SK-N-SH (cell line): ENCODE results near the gene KIFAP3. TPM values are rescaled to one million over a fixed set of nuclear protein-coding genes. Genes with fewer than 3 reads are reported as not detected.
"Not testable (repeated sequence)": the region's sequence is repeated elsewhere in the genome, so short reads cannot be mapped to it uniquely, and the experiment has no call there.

Experiments
- CTCF ChIA-PET: fragments of 300-600, 350-600 bp; formaldehyde crosslinking; extraction: SDS; loops from one replicate; lab custom pipeline; 2021; lab: Yijun Ruan, JAX
- POLR2A ChIA-PET: fragments of 350-600 bp; sonication (Branson Sonifier 250); formaldehyde crosslinking; extraction: SDS; loops from one replicate; lab custom pipeline; 2020; ENCODE audit warnings: antibody characterized with exemption, inconsistent platforms; lab: Yijun Ruan, JAX
- DNase-seq: peaks from one replicate; pipeline ENCODE4 v3.0.0; 2012
- H2AFZ ChIP-seq: fragments of 200-600 bp; sonication (generic); 2 replicates; pipeline ENCODE4 v1.8.1; 2016; ENCODE audit warnings: antibody characterized with exemption, mild to moderate bottlenecking, low read depth
- H3F3A ChIP-seq: fragments of 200-600 bp; sonication (generic); replicated peaks from 2 replicates; pipeline ENCODE3; 2016; ENCODE audit warnings: antibody characterized with exemption, mild to moderate bottlenecking; ENCODE audit not compliant: insufficient read depth
- H3K27ac ChIP-seq, 2 experiments: fragments of 200-500 bp in 1 of 2; fragments of 200-600 bp in 1 of 2; sonication (Bioruptor generic) in 1 of 2; sonication (generic), shearing (Covaris generic) in 1 of 2; 2 replicates each; pipeline versions ENCODE4 v1.5.1 to v1.6.1; 2014 to 2016; ENCODE audit warnings: low read depth in 2 of 2, inconsistent platforms in 1 of 2, low read length in 1 of 2, mild to moderate bottlenecking in 1 of 2, mixed read lengths in 1 of 2
- H3K27me3 ChIP-seq: fragments of 200-600 bp; sonication (generic), shearing (Covaris generic); 2 replicates; pipeline ENCODE4 v1.6.1; 2016; ENCODE audit warnings: mixed run types; ENCODE audit not compliant: insufficient read depth
- H3K36me3 ChIP-seq, 2 experiments: fragments of 200-500 bp in 1 of 2; fragments of 200-600 bp in 1 of 2; sonication (Bioruptor generic) in 1 of 2; sonication (generic) in 1 of 2; replicated peaks in 1 of 2; 2 replicates each; pipeline versions ENCODE3 to v1.5.1; 2014 to 2016; ENCODE audit warnings: low read length in 1 of 2, mild to moderate bottlenecking in 1 of 2; ENCODE audit not compliant: insufficient read depth in 2 of 2, control insufficient read depth in 1 of 2
- H3K4me1 ChIP-seq, 2 experiments: fragments of 200-500 bp in 1 of 2; fragments of 200-600 bp in 1 of 2; sonication (Bioruptor generic) in 1 of 2; sonication (generic), shearing (Covaris generic) in 1 of 2; 2 replicates each; pipeline versions ENCODE4 v1.5.1 to v1.6.1; 2014 to 2016; ENCODE audit warnings: low read depth in 1 of 2, low read length in 1 of 2, mixed run types in 1 of 2; ENCODE audit not compliant: insufficient read depth in 2 of 2, control insufficient read depth in 1 of 2
- H3K4me2 ChIP-seq: fragments of 200-600 bp; sonication (generic), shearing (Covaris generic); 2 replicates; pipeline ENCODE4 v1.6.1; 2017; ENCODE audit warnings: mixed run types
- H3K4me3 ChIP-seq, 2 experiments: fragments of 200-500 bp in 1 of 2; fragments of 200-600 bp in 1 of 2; sonication (Bioruptor generic) in 1 of 2; sonication (generic), shearing (Covaris generic) in 1 of 2; 2 replicates each; pipeline versions ENCODE4 v1.5.1 to v1.8.1; 2014 to 2016; ENCODE audit warnings: low read depth in 2 of 2, inconsistent platforms in 1 of 2, low read length in 1 of 2, mild to moderate bottlenecking in 1 of 2, mixed read lengths in 1 of 2, moderate library complexity in 1 of 2
- H3K79me2 ChIP-seq: fragments of 200-600 bp; sonication (generic); 2 replicates; pipeline ENCODE4 v1.8.1; 2017; ENCODE audit warnings: mild to moderate bottlenecking; ENCODE audit not compliant: insufficient read depth
- H3K9ac ChIP-seq: fragments of 200-600 bp; sonication (generic); 2 replicates; pipeline ENCODE4 v1.6.1; 2017; ENCODE audit warnings: mixed run types
- H3K9me2 ChIP-seq: fragments of 200-600 bp; sonication (generic); 2 replicates; pipeline ENCODE4 v1.6.1; 2017; ENCODE audit warnings: mixed run types
- H3K9me3 ChIP-seq: fragments of 200-600 bp; sonication (generic); 2 replicates; pipeline ENCODE4 v1.6.1; 2017; ENCODE audit warnings: mixed run types, mild to moderate bottlenecking, moderate library complexity
- H4K20me1 ChIP-seq: fragments of 200-600 bp; sonication (generic); 2 replicates; pipeline ENCODE4 v1.6.1; 2017; ENCODE audit warnings: mild to moderate bottlenecking, mixed run types; ENCODE audit not compliant: insufficient read depth
- EP300 ChIP-seq, 2 experiments: IDR thresholded peaks; 2 replicates each; pipeline versions ENCODE4 v1.4.0 to v1.6.1; 2012; ENCODE audit warnings: borderline replicate concordance in 1 of 2, low read depth in 1 of 2, low read length in 1 of 2
- EZH2phosphoT487 ChIP-seq: fragments of 200-600 bp; sonication (generic); IDR thresholded peaks from 2 replicates; pipeline ENCODE4 v1.6.1; 2017; ENCODE audit warnings: low read depth, mixed run types, mild to moderate bottlenecking, antibody characterized with exemption, moderate library complexity, borderline replicate concordance
- FOXM1 ChIP-seq: IDR thresholded peaks from 2 replicates; pipeline ENCODE4 v1.4.0; 2012; ENCODE audit warnings: low read depth, mild to moderate bottlenecking
- GATA2 ChIP-seq: sonication (generic); formaldehyde crosslinking; IDR thresholded peaks from 2 replicates; pipeline ENCODE4 v1.5.0; 2020; ENCODE audit warnings: mild to moderate bottlenecking, missing genetic modification reagents
- MXI1 ChIP-seq: IDR thresholded peaks from 2 replicates; pipeline ENCODE4 v1.6.1; 2012; ENCODE audit warnings: mild to moderate bottlenecking, low read depth, low read length, improper control_type of control experiment
- POLR2AphosphoS5 ChIP-seq: IDR thresholded peaks from 2 replicates; pipeline ENCODE4 v1.6.1; 2012; ENCODE audit warnings: low read depth, low read length
- RCOR1 ChIP-seq: fragments of 150-350 bp; IDR thresholded peaks from 2 replicates; pipeline ENCODE4 v1.6.1; 2017; ENCODE audit warnings: antibody characterized with exemption, low read length
- RXRA ChIP-seq: IDR thresholded peaks from 2 replicates; pipeline ENCODE4 v1.4.0; 2012; ENCODE audit warnings: low read depth, mild to moderate bottlenecking, borderline replicate concordance
- SIN3A ChIP-seq: IDR thresholded peaks from 2 replicates; pipeline ENCODE4 v1.6.1; 2012; ENCODE audit warnings: low read depth, mild to moderate bottlenecking, low read length, moderate library complexity, borderline replicate concordance
- SMC3 ChIP-seq: IDR thresholded peaks from 2 replicates; pipeline ENCODE4 v1.6.1; 2012; ENCODE audit warnings: low read depth, low read length, improper control_type of control experiment
- TAF1 ChIP-seq: IDR thresholded peaks from 2 replicates; pipeline ENCODE4 v1.6.1; 2012; ENCODE audit warnings: low read depth, mild to moderate bottlenecking, low read length, moderate library complexity, borderline replicate concordance
- TCF12 ChIP-seq: IDR thresholded peaks from 2 replicates; pipeline ENCODE4 v1.4.0; 2012
- YY1 ChIP-seq: IDR thresholded peaks from 2 replicates; pipeline ENCODE4 v1.4.0; 2012; ENCODE audit warnings: low read depth, mild to moderate bottlenecking
- WGBS: methylation state at CpG from one replicate; pipeline ENCODE4 v1.1.6; 2017; ENCODE audit warnings: low lambda C conversion rate; 5-methylcytosine and 5-hydroxymethylcytosine counted together
- polyA plus RNA-seq, 3 experiments: library from polyadenylated mRNA; depleted of rRNA; stranded (reverse); fragments of >200 nt; gene quantifications; 2 replicates each; pipeline ENCODE4 v1.2.3, GENCODE V29; 2012
- TF ChIP-seq, protein P1 (sequence below): IDR thresholded peaks from 2 replicates; pipeline ENCODE4 v1.4.0; 2012; ENCODE audit warnings: low read depth

The KIFAP3 gene
- polyA plus RNA-seq, 1 of the 3 experiments (the other 2 are of a cell fraction): 10.7 TPM

DNA sequence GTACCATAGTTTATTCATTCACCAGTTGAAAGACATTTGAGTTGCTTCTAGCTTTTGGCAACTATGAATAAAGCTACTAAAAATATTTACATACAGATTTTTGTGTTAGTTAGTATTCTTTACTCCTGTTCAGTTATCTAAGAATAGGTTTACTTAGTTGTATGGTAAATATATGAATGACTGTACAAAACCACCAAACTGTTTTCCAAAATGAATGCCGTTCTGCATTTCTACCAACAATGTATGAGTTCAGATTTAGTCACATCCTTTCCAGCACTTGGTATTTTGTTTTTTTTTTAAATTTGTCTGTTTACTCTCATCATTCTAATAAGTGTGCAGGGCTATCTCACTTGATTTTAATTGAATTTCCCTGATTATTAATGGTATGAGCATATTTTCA, 3.4 kb upstream of the KIFAP3 start:
- peaks cover 12% of the 10 kb centered on the region; the same call in 1 of the 2 replicates for H3K9me3 ChIP-seq
- H4K20me1 ChIP-seq: no peaks in the 10 kb centered on the region
- no peak overlapping the region for H3K4me2 ChIP-seq
- POLR2A ChIA-PET: no interaction called here
- no peak for DNase-seq
- TF ChIP-seq RXRA: no peak
- no peak for TF ChIP-seq POLR2AphosphoS5
- no peak for TF ChIP-seq SIN3A
- TF ChIP-seq SMC3: no peak
- TF ChIP-seq YY1: no peak
- TF ChIP-seq FOXM1: no peak
- TF ChIP-seq EZH2phosphoT487: no peak
- TF ChIP-seq TCF12: no peak
- TF ChIP-seq RCOR1: no peak
- TF ChIP-seq, protein P1, sequence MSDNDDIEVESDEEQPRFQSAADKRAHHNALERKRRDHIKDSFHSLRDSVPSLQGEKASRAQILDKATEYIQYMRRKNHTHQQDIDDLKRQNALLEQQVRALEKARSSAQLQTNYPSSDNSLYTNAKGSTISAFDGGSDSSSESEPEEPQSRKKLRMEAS: no peak
- H3K79me2 ChIP-seq: peaks cover 13% of the 10 kb centered on the region
- H3K27ac ChIP-seq: no peak overlapping the region
- peaks cover 0 to 8% of the 10 kb centered on the region in 2 experiments; a peak in 2 of 4 replicates for H3K4me1 ChIP-seq
- no peaks in the 10 kb centered on the region for H3K27me3 ChIP-seq
- H3K4me3 ChIP-seq: no peak overlapping the region
- no peak overlapping the region for H3K9ac ChIP-seq
- no peaks in the 10 kb centered on the region for H3K9me2 ChIP-seq
- peaks cover 7% of the 10 kb centered on the region for H3F3A ChIP-seq
- CTCF ChIA-PET: no interaction called here
- H2AFZ ChIP-seq: no peak overlapping the region
- no peaks in the 10 kb centered on the region for H3K36me3 ChIP-seq
- WGBS: 80% methylated on average over 1 of the region's 1 CpG

DNA sequence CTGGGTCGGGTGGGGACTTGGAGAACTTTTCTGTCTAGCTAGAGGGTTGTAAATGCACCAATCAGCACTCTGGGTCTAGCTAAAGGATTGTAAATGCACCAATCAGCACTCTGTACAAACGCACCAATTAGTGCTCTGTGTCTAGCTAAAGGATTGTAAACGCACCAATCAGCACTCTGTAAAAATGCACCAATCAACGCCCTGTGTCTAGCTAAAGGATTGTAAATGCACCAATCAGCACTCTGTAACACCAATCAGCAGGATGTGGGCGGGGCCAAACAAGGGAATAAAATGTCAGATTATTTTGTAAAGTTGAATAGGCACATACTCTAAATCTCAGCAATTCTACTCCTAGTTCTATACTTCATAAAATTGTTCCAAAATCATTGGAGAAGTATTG, 2.5 kb upstream of the KIFAP3 start:
- H3K27me3 ChIP-seq, H3K9ac ChIP-seq, H2AFZ ChIP-seq, CTCF ChIA-PET, H3F3A ChIP-seq, H3K4me2 ChIP-seq, H4K20me1 ChIP-seq, DNase-seq, H3K36me3 ChIP-seq, H3K27ac ChIP-seq, H3K4me3 ChIP-seq, H3K9me2 ChIP-seq, POLR2A ChIA-PET: not testable (repeated sequence)
- WGBS: 47% methylated on average over 5 of the region's 5 CpGs
- Histone ChIP-seq H3K79me2 (peaks cover 21% of the 10 kb centered on the region), H3K9me3 (peaks cover 12% of the 10 kb centered on the region; the same call in 1 of the 2 replicates), H3K4me1 (peaks cover 0 to 11% of the 10 kb centered on the region in 2 experiments; a peak in 2 of 4 replicates)

DNA sequence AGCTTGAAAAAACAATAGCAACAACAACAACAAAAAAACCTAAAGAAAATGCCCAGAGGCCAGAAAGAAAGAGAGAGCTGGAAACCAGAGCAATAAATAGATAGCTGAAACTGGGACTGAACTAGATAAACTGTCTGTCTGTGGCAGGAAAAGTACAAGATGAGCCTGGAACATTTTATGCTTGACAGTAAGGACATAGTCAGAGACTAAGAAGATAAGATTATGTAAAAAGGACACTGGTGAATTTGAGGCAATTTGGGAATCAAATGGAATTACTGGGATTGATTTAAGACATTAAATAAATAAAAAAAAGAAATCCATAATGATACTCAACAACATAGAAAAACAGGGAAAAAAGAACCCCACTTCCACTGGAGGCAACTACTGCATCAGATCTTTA, 1.7 kb upstream of the KIFAP3 start:
- Histone ChIP-seq H2AFZ (no peak overlapping the region), H3K4me1 (peaks cover 0 to 11% of the 10 kb centered on the region in 2 experiments; a peak in 2 of 4 replicates), H3K9ac (no peak overlapping the region), H4K20me1 (no peaks in the 10 kb centered on the region), H3K4me3 (no peak overlapping the region), H3F3A (peaks cover 7% of the 10 kb centered on the region), H3K36me3 (peaks cover 0 to 2% of the 10 kb centered on the region in 2 experiments), H3K9me2 (no peaks in the 10 kb centered on the region), H3K27me3 (no peaks in the 10 kb centered on the region), H3K9me3 (peaks cover 12% of the 10 kb centered on the region; the same call in 1 of the 2 replicates), H3K79me2 (peaks cover 28% of the 10 kb centered on the region), H3K4me2 (no peak overlapping the region), H3K27ac (peak overlapping the region in 1 of 2 experiments; percentile 47; a peak in 2 of 4 replicates)
- no peak for TF ChIP-seq TCF12
- no peak for TF ChIP-seq RXRA
- TF ChIP-seq GATA2 (CRISPR knock-in tag): peak; percentile 70
- no peak for TF ChIP-seq TAF1
- TF ChIP-seq MXI1: no peak
- peak in 1 of 2 experiments; percentile 29; a peak in 1 of 4 replicates for TF ChIP-seq EP300 (IDR thresholded peaks at IDR 0.05; ENCODE audit: borderline replicate concordance in 1 of 2, low read depth in 1 of 2, low read length in 1 of 2)
- CTCF ChIA-PET: interaction anchor here (1.4 kb wide), 1 partner anchor 161 kb away, joined by 3 read pairs; no protein-coding TSS in a partner anchor
- DNase-seq: no peak
- POLR2A ChIA-PET: no interaction called here
